Brain microvascular endothelial cell (primary cell): ENCODE data around the gene CAMTA1.

Experiments used
- DNase-seq: peaks from one replicate; pipeline ENCODE4 v3.0.0-alpha.2; 2020
- H3K27ac ChIP-seq: fragments of 250-450 bp; sonication (Bioruptor Pico); 2 replicates; pipeline ENCODE4 v1.5.1; 2020; ENCODE audit warnings: mild to moderate bottlenecking, moderate library complexity
- H3K27me3 ChIP-seq: fragments of 250-450 bp; sonication (Bioruptor Pico); replicated peaks from 2 replicates; pipeline ENCODE4 v1.5.1; 2020; ENCODE audit warnings: mild to moderate bottlenecking
- H3K36me3 ChIP-seq: fragments of 250-450 bp; sonication (Bioruptor Pico); replicated peaks from 2 replicates; pipeline ENCODE4 v1.5.1; 2020; ENCODE audit warnings: mild to moderate bottlenecking
- H3K4me3 ChIP-seq: 2 replicates; pipeline ENCODE4 v1.5.1; 2011; ENCODE audit warnings: low read depth, mild to moderate bottlenecking, control low read depth, low read length, moderate library complexity
- CTCF ChIP-seq: IDR thresholded peaks from 2 replicates; pipeline ENCODE4 v1.5.1; 2011; ENCODE audit warnings: low read depth, mild to moderate bottlenecking, moderate library complexity, low read length, control low read depth, inconsistent platforms; ENCODE audit errors: missing control alignments
- in situ Hi-C: cut with HindIII; loops from 2 replicates; pipeline ENCODE4 v1.10.0; 2017; ENCODE audit warnings: low sequenced_read_pairs, low pct_ligation_motif_present

The CAMTA1 gene

GRCh38 chr1:7232441-7233236, 447.4 kb downstream of the CAMTA1 start:
- H3K27me3 ChIP-seq, result no peaks in the 10 kb centered on the region
- H3K27ac ChIP-seq, result no peak overlapping the region
- no peak for TF ChIP-seq CTCF
- H3K4me3 ChIP-seq, result no peak overlapping the region
- H3K36me3 ChIP-seq, result no peaks in the 10 kb centered on the region
- no peak for DNase-seq
- in situ Hi-C loops, result no loop called here

- TF ChIP-seq CTCF, result no peak
- no peak overlapping the region for H3K27ac ChIP-seq
- in situ Hi-C loops, result no loop called here
- H3K36me3 ChIP-seq, result no peaks in the 10 kb centered on the region
- no peak for DNase-seq
- no peak overlapping the region for H3K4me3 ChIP-seq
- H3K27me3 ChIP-seq, result no peaks in the 10 kb centered on the region
These were observed 447.9 kb downstream of the CAMTA1 start for GRCh38 chr1:7233237-7233540.

- H3K36me3 ChIP-seq, result no peaks in the 10 kb centered on the region
- in situ Hi-C loops, result no loop called here
- no peak for DNase-seq
These were observed 448.6 kb downstream of the CAMTA1 start for GRCh38 chr1:7233646-7234470.

GRCh38 chr1:7234471-7234755, 449.2 kb downstream of the CAMTA1 start:
- in situ Hi-C loops, result no loop called here
- Histone ChIP-seq H3K27ac (no peak overlapping the region), H3K4me3 (no peak overlapping the region), H3K27me3 (no peaks in the 10 kb centered on the region), H3K36me3 (no peaks in the 10 kb centered on the region)
- no peak for TF ChIP-seq CTCF
- DNase-seq, result no peak

More at GRCh38 chr1:7233646-7234470, 448.6 kb downstream of the CAMTA1 start:
- no peak for TF ChIP-seq CTCF
- H3K27ac ChIP-seq, result no peak overlapping the region
- no peak overlapping the region for H3K4me3 ChIP-seq
- H3K27me3 ChIP-seq, result no peaks in the 10 kb centered on the region

GRCh38 chr1:7235871-7236517, 450.7 kb downstream of the CAMTA1 start:
- TF ChIP-seq CTCF, result no peak
- in situ Hi-C loops, result no loop called here
- Histone ChIP-seq H3K4me3 (no peak overlapping the region), H3K27me3 (no peaks in the 10 kb centered on the region), H3K36me3 (no peaks in the 10 kb centered on the region), H3K27ac (no peak overlapping the region)
- DNase-seq, result no peak
